HG02970 (cell line): ENCODE measurements around the gene EIF4E1B.

ENCODE experiments used
- ATAC-seq: cut with Tn5 transposase; IDR thresholded peaks from one replicate; pipeline ENCODE4 v1.9.1; 2021; ENCODE audit warnings: mild to moderate bottlenecking, moderate library complexity, moderate number of reproducible peaks; ENCODE audit not compliant: unreplicated experiment, low FRiP score

EIF4E1B gene

GRCh38 chr5:176660860-176661641 is 30.6 kb downstream of the EIF4E1B start:
- peak; percentile 53 for ATAC-seq

- no peak for ATAC-seq
These were observed 31.2 kb downstream of the EIF4E1B start for GRCh38 chr5:176661676-176662075.

- ATAC-seq = no peak
These were observed 32.2 kb downstream of the EIF4E1B start for GRCh38 chr5:176662371-176663333.

GRCh38 chr5:176663566-176663965 is 33.1 kb downstream of the EIF4E1B start:
- ATAC-seq = no peak

- no peak for ATAC-seq
These were observed 34.0 kb downstream of the EIF4E1B start for GRCh38 chr5:176664479-176664878.

GRCh38 chr5:176664886-176665285 is 34.4 kb downstream of the EIF4E1B start:
- ATAC-seq = no peak

GRCh38 chr5:176665517-176665916 is 35.0 kb downstream of the EIF4E1B start:
- ATAC-seq = no peak

GRCh38 chr5:176667637-176668036 is 37.2 kb downstream of the EIF4E1B start:
- no peak for ATAC-seq

GRCh38 chr5:176670449-176670848 is 40.0 kb downstream of the EIF4E1B start:
- ATAC-seq = no peak

GRCh38 chr5:176671399-176671798 is 40.9 kb downstream of the EIF4E1B start:
- no peak for ATAC-seq

GRCh38 chr5:176671890-176672747 is 41.6 kb downstream of the EIF4E1B start:
- ATAC-seq = no peak

- ATAC-seq = no peak
These were observed 43.4 kb downstream of the EIF4E1B start for GRCh38 chr5:176673651-176674583.

- no peak for ATAC-seq
These were observed 44.3 kb downstream of the EIF4E1B start for GRCh38 chr5:176674799-176675198.

- ATAC-seq = no peak
These were observed 45.3 kb downstream of the EIF4E1B start for GRCh38 chr5:176675676-176676360.

- ATAC-seq = no peak
These were observed 45.9 kb downstream of the EIF4E1B start for GRCh38 chr5:176676361-176676824.

GRCh38 chr5:176677209-176677939 is 46.9 kb downstream of the EIF4E1B start:
- ATAC-seq = no peak

- ATAC-seq = no peak
These were observed 48.1 kb downstream of the EIF4E1B start for GRCh38 chr5:176678584-176678983.
